Uterus (tissue), 4 donors: ENCODE measurements around the gene OR4C45. TPM values are rescaled to one million over a fixed set of nuclear protein-coding genes. Genes with fewer than 3 reads are reported as not detected.
"Not testable (repeated sequence)": the region's sequence is repeated elsewhere in the genome, so short reads cannot be mapped to it uniquely, and the experiment has no call there.

ENCODE experiments used
- DNase-seq, 2 donors: peaks; one replicate each; pipeline ENCODE4 v3.0.0-alpha.2; 2019 to 2020
- H3K27ac ChIP-seq, 2 donors: fragments of 200-600 bp; sonication (generic); 1 replicate in 1 of 2; 2 replicates in 1 of 2; pipeline ENCODE4 v1.5.1; 2016 to 2018
- H3K27me3 ChIP-seq, 2 donors: fragments of 200-600 bp; sonication (generic); one replicate each; pipeline ENCODE4 v1.5.1; 2018 to 2019; ENCODE audit warnings: control low read depth in 1 of 2
- H3K36me3 ChIP-seq, 2 donors: fragments of 200-600 bp; sonication (generic); one replicate each; pipeline ENCODE4 v1.5.1; 2019; ENCODE audit warnings: control low read depth in 1 of 2
- H3K4me1 ChIP-seq, 2 donors: fragments of 200-600 bp; sonication (generic); one replicate each; pipeline ENCODE4 v1.5.1; 2018 to 2019; ENCODE audit warnings: control low read depth in 1 of 2
- H3K4me3 ChIP-seq, 2 donors: fragments of 200-600 bp; sonication (generic); 1 replicate in 1 of 2; 2 replicates in 1 of 2; pipeline ENCODE4 v1.5.1; 2018 to 2019; ENCODE audit warnings: mild to moderate bottlenecking in 1 of 2
- H3K9me3 ChIP-seq, 2 donors: fragments of 200-600 bp; sonication (generic); one replicate each; pipeline ENCODE4 v1.5.1; 2019; ENCODE audit warnings: control low read depth in 1 of 2
- POLR2A ChIP-seq, 2 donors: fragments of 450-650 bp; IDR thresholded peaks; one replicate each; pipeline ENCODE4 v1.6.1; 2016; ENCODE audit warnings: antibody characterized with exemption in 2 of 2, mild to moderate bottlenecking in 1 of 2, moderate library complexity in 1 of 2
- intact Hi-C: fragments of 100-400 bp; cut with DNase I; formaldehyde crosslinking; loops from one replicate; pipeline ENCODE4 v1.15.1; 2023; ENCODE audit warnings: low total_unique reads
- total RNA-seq, 4 donors: library from RNA; depleted of rRNA in 3 of 4; stranded (reverse); fragments of >200 nt in 3 of 4; gene quantifications; one replicate each; pipeline versions ENCODE4 v1.1.0 to v1.2.4, GENCODE V29; 2014 to 2023
- TF ChIP-seq, protein P1 (sequence below), 4 experiments: fragments of 200-600 bp in 2 of 4; fragments of 450-650 bp in 2 of 4; sonication (generic) in 2 of 4; IDR thresholded peaks; one replicate each; pipeline ENCODE4 v1.5.1; 2016 to 2019; ENCODE audit warnings: antibody characterized with exemption in 4 of 4, mild to moderate bottlenecking in 2 of 4, moderate library complexity in 1 of 4
- donor health status: DM: yes; HTN: yes; CAD: no.

Gene OR4C45
- total RNA-seq, 4 donors from 2014 or later: not detected

DNA sequence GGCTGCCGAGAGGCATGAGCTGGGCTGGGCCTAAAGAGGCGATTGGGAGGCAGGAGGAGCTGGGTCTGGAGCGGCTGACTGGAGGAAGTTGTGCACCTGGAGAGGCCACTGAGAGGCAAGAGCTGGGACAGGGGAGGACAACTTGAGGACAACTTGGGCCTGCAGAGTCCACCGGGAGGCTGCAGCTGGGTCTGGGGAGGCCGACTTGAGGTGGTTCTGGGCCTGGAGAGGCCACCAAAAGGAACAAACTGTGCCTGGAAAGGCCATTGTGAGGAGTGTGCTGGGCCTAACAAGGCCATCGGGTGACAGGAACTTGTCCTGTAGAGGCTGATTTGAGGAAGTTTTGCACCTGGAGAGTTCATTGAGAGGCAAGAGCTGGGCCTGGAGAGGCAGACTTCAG is 41.5 kb downstream of the OR4C45 start:
- no peaks in the 10 kb centered on the region for H3K27me3 ChIP-seq
- DNase-seq: no peak
- no peaks in the 10 kb centered on the region for H3K36me3 ChIP-seq
- TF ChIP-seq POLR2A (IDR thresholded peaks at IDR 0.05): no peak
- TF ChIP-seq, protein P1, sequence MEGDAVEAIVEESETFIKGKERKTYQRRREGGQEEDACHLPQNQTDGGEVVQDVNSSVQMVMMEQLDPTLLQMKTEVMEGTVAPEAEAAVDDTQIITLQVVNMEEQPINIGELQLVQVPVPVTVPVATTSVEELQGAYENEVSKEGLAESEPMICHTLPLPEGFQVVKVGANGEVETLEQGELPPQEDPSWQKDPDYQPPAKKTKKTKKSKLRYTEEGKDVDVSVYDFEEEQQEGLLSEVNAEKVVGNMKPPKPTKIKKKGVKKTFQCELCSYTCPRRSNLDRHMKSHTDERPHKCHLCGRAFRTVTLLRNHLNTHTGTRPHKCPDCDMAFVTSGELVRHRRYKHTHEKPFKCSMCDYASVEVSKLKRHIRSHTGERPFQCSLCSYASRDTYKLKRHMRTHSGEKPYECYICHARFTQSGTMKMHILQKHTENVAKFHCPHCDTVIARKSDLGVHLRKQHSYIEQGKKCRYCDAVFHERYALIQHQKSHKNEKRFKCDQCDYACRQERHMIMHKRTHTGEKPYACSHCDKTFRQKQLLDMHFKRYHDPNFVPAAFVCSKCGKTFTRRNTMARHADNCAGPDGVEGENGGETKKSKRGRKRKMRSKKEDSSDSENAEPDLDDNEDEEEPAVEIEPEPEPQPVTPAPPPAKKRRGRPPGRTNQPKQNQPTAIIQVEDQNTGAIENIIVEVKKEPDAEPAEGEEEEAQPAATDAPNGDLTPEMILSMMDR (IDR thresholded peaks at IDR 0.05): no peak
- no peak overlapping the region for H3K4me3 ChIP-seq
- no peaks in the 10 kb centered on the region for H3K4me1 ChIP-seq
- H3K27ac ChIP-seq: no peak overlapping the region
- H3K9me3 ChIP-seq: no peaks in the 10 kb centered on the region
- intact Hi-C loops: no loop called here

DNA sequence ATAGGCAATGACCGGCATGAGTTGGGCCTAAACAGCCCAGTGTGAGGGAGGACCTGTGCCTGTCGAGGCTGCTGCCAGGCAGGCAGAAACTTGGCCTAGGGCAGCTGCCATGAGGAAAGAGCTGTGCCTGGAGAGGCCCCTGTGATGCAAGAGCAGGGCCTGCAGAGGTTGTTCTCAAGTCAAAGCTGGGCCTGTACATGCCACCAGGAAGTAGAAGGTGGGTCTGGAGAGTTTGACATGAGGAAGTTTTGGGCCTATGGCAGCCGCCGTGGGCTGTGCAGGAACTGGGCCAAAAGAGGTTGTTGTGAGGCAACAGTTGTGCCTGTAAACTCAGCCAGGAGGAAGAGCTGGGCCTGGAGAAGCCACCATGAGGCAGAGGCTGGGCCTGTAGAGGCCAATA is 43.2 kb downstream of the OR4C45 start:
- Histone ChIP-seq H3K9me3 (no peaks in the 10 kb centered on the region), H3K27me3 (no peaks in the 10 kb centered on the region), H3K27ac (no peak overlapping the region), H3K4me3 (no peak overlapping the region), H3K36me3 (no peaks in the 10 kb centered on the region), H3K4me1 (no peaks in the 10 kb centered on the region)
- intact Hi-C loops: no loop called here
- no peak for TF ChIP-seq POLR2A (IDR thresholded peaks at IDR 0.05)
- TF ChIP-seq, protein P1 (IDR thresholded peaks at IDR 0.05): no peak
- no peak for DNase-seq

DNA sequence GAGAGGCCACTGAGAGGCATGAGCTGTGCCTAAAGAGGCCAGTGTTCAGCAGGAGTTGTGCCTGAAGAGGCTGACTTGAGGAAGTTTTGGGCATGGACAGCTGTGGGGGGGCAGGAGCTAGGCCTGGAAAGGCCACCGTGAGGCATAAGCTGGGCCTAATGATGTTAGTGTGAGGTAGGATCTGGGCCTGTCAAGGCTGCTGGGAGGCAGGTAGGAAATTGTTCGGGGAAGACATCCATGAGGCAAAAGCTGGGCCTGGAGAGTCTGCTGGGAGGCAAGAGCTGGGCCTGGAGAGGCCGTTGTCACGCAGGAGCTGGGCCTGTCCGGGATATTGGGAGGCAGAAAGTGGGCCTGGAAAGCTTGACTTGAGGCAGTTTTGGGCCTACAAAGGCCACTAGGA is 44.9 kb downstream of the OR4C45 start:
- no peaks in the 10 kb centered on the region for H3K36me3 ChIP-seq
- TF ChIP-seq, protein P1 (IDR thresholded peaks at IDR 0.05): no peak
- no peak for TF ChIP-seq POLR2A (IDR thresholded peaks at IDR 0.05)
- H3K27me3 ChIP-seq: no peaks in the 10 kb centered on the region
- intact Hi-C loops: no loop called here
- no peak for DNase-seq
- H3K27ac ChIP-seq: no peak overlapping the region
- H3K9me3 ChIP-seq: no peaks in the 10 kb centered on the region
- H3K4me1 ChIP-seq: no peaks in the 10 kb centered on the region
- no peak overlapping the region for H3K4me3 ChIP-seq

DNA sequence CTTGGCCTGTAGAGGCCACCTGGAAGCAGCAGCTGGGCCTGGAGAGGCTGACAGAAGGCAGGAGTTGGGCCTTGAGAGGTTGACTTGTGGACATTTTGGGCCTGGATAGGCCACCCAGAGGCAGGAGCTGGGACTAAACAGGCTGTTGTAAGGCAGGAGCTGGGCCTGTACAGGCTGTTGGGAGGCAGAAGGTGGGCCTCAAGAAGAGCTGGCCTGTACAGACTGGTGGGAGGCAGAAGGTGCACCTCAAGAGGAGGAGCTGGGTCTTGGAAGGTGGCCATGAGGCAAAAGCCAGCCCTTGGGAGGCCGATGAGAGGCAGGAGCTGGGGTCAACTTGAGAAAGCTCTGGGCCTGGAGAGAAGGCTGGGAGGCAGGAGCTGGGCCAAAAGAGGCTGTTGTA is 45.3 kb downstream of the OR4C45 start:
- H3K27me3 ChIP-seq: no peaks in the 10 kb centered on the region
- H3K27ac ChIP-seq: no peak overlapping the region
- no peaks in the 10 kb centered on the region for H3K9me3 ChIP-seq
- no peaks in the 10 kb centered on the region for H3K4me1 ChIP-seq
- no peak overlapping the region for H3K4me3 ChIP-seq
- intact Hi-C loops: no loop called here
- H3K36me3 ChIP-seq: no peaks in the 10 kb centered on the region
- no peak for DNase-seq
- TF ChIP-seq POLR2A (IDR thresholded peaks at IDR 0.05): no peak
- TF ChIP-seq, protein P1 (IDR thresholded peaks at IDR 0.05): no peak

DNA sequence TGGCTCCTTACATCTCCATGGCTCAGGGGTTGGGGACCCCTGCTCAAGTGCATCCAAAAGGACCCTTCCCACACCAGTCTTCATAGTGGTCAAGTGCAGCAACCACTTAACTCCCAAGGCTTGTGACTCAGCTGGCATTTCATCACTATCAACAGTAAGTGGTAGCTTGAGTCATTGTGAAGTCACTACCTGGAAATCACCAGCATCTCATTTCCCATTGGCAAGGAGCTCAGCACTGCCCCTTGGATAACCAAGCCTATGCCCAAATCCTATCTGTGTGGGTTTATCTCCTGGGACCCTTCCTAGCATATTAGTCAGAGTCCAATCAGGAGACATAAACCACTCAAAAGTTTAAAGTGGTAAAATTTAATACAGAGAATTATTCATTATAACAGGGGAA is 46.3 kb downstream of the OR4C45 start:
- H3K9me3 ChIP-seq, H3K27me3 ChIP-seq, intact Hi-C loops, H3K27ac ChIP-seq, H3K4me1 ChIP-seq, H3K36me3 ChIP-seq, DNase-seq, H3K4me3 ChIP-seq: not testable (repeated sequence)

DNA sequence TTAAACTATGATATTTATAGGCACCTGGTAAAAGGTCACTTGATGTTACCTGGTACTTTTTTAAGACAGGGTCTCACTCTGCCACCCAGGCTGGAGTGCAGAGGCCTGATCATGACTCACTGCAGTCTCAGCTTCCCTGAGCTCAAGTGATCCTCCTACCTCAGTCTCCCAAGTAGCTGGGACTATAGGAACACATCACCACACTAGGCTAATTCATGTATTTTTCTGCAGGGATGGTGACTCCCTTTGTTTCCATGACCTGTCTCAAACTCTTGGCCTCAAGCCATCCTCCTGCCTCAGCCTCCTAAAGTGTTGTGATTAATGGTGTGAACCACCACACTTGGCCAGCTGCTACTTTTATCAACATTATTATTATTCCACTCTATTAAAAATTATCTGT is 47.6 kb downstream of the OR4C45 start:
- DNase-seq: no peak
- Histone ChIP-seq H3K4me3 (no peak overlapping the region), H3K4me1 (no peaks in the 10 kb centered on the region), H3K36me3 (no peaks in the 10 kb centered on the region), H3K27me3 (no peaks in the 10 kb centered on the region), H3K27ac (no peak overlapping the region), H3K9me3 (no peaks in the 10 kb centered on the region)
- TF ChIP-seq, protein P1 (IDR thresholded peaks at IDR 0.05): no peak
- TF ChIP-seq POLR2A (IDR thresholded peaks at IDR 0.05): no peak
- intact Hi-C loops: no loop called here
